ENCODE results near the gene ABHD17A. TPM values are rescaled to one million over a fixed set of nuclear protein-coding genes. Genes with fewer than 3 reads are reported as not detected.
A peak's percentile ranks its signal among the peaks of the same experiment; 100 is the strongest.

Gene ABHD17A
- total and polyA plus RNA-seq, 9 of the 15 experiments (the other 6 are each of a cell fraction or from before 2014, with no cell fraction given), result 0.04 to 135 (median 21.8) TPM; not detected in 1

DNA sequence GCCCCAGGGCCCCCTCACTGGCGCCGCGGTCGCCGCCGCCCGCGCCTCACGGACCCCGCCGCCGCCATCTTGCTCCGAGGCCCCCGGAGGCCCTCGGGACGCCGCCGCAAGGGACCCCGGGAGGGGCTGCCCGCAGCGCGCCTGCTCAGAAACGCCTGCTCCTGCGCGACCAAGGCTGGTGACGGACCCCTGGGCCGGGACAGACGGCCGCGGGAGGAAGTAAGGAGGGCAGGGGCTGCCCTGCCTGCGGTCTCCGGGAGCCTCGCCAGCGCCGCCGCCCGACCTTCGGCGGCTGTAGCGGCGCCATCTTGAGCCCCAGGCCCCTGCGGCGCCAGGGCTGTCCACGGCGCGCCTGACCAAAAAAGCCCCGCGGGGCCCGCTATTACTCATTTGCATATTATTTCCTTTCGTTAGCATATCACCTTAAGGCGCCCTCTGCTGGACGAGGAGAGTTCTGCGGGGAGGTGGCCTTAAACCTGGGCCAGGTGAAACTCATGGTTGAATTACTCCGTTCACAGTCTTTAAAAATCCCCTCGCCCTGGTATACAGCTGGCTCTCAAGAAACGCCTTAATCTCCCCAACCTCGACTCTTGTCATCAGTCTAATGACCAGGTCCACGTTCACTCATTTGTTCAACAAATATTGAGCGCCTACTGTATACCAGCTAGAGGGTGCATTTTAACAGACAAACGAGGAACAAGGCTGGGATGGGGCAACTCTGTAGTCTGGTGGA lies 36.7 kb downstream of the ABHD17A start, which contains the start of gene REXO1 (continued):
- 0 out of 4 replicates have a peak, but pooled peaks of 1 of the 2 experiments have one; percentile 11 for TF ChIP-seq RCOR1 (IDR thresholded peaks at IDR 0.05; ENCODE audit: borderline replicate concordance in 1 of 2, low read depth in 2 of 2, low read length in 2 of 2)
- TF ChIP-seq, protein P1, sequence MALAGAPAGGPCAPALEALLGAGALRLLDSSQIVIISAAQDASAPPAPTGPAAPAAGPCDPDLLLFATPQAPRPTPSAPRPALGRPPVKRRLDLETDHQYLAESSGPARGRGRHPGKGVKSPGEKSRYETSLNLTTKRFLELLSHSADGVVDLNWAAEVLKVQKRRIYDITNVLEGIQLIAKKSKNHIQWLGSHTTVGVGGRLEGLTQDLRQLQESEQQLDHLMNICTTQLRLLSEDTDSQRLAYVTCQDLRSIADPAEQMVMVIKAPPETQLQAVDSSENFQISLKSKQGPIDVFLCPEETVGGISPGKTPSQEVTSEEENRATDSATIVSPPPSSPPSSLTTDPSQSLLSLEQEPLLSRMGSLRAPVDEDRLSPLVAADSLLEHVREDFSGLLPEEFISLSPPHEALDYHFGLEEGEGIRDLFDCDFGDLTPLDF (CRISPR knock-in tag; IDR thresholded peaks at IDR 0.05), result no peak; the same call in 1 of the 2 replicates
- TF ChIP-seq MCM5 (IDR thresholded peaks at IDR 0.05; ENCODE audit: low read depth), result no peak
- 0 out of 2 replicates have a peak, but pooled peaks have one; percentile 31 for TF ChIP-seq JUND (IDR thresholded peaks at IDR 0.05; ENCODE audit: borderline replicate concordance, low read depth, low read length)
- no peak; the same call in 2 of the 3 replicates for TF ChIP-seq JUND (tag; IDR thresholded peaks at IDR 0.05; ENCODE audit: borderline replicate concordance, low read depth, low read length)
- no peak; the same call in 1 of the 2 replicates for TF ChIP-seq TARDBP (IDR thresholded peaks at IDR 0.05)
- TF ChIP-seq TEAD4 (IDR thresholded peaks at IDR 0.05; ENCODE audit: low read length), result no peak; the same call in 1 of the 2 replicates
- TF ChIP-seq TEAD4 (CRISPR knock-in tag; IDR thresholded peaks at IDR 0.05; ENCODE audit: borderline replicate concordance), result no peak
- no peak for TF ChIP-seq MED1 (CRISPR knock-in tag; IDR thresholded peaks at IDR 0.05; ENCODE audit: borderline replicate concordance)
- TF ChIP-seq, protein P2, sequence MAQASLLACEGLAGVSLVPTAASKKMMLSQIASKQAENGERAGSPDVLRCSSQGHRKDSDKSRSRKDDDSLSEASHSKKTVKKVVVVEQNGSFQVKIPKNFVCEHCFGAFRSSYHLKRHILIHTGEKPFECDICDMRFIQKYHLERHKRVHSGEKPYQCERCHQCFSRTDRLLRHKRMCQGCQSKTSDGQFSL (CRISPR knock-in tag; IDR thresholded peaks at IDR 0.05), result no peak
- TF ChIP-seq, protein P2 (tag; IDR thresholded peaks at IDR 0.05), result no peak
- TF ChIP-seq GTF2E2 (tag; IDR thresholded peaks at IDR 0.05), result peak; percentile 88; the same call in 1 of the 2 replicates
- TF ChIP-seq, protein P3, sequence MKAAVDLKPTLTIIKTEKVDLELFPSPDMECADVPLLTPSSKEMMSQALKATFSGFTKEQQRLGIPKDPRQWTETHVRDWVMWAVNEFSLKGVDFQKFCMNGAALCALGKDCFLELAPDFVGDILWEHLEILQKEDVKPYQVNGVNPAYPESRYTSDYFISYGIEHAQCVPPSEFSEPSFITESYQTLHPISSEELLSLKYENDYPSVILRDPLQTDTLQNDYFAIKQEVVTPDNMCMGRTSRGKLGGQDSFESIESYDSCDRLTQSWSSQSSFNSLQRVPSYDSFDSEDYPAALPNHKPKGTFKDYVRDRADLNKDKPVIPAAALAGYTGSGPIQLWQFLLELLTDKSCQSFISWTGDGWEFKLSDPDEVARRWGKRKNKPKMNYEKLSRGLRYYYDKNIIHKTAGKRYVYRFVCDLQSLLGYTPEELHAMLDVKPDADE (conservative IDR thresholded peaks at IDR 0.05; ENCODE audit: control insufficient read depth, low read depth, low read length), result peak; percentile 74; the same call in 1 of the 2 replicates
- TF ChIP-seq FOXK1 (CRISPR knock-in tag; IDR thresholded peaks at IDR 0.05; ENCODE audit: borderline replicate concordance), result no peak
- no peak for TF ChIP-seq TCF7L2 (IDR thresholded peaks at IDR 0.05; ENCODE audit: low read depth, low read length)
- no peak for TF ChIP-seq MAFF (IDR thresholded peaks at IDR 0.05; ENCODE audit: low read length)
- TF ChIP-seq ZNF444 (CRISPR knock-in tag; IDR thresholded peaks at IDR 0.05), result no peak
- TF ChIP-seq, protein P4, sequence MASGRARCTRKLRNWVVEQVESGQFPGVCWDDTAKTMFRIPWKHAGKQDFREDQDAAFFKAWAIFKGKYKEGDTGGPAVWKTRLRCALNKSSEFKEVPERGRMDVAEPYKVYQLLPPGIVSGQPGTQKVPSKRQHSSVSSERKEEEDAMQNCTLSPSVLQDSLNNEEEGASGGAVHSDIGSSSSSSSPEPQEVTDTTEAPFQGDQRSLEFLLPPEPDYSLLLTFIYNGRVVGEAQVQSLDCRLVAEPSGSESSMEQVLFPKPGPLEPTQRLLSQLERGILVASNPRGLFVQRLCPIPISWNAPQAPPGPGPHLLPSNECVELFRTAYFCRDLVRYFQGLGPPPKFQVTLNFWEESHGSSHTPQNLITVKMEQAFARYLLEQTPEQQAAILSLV (tag; IDR thresholded peaks at IDR 0.05), result no peak
- TF ChIP-seq, protein P5, sequence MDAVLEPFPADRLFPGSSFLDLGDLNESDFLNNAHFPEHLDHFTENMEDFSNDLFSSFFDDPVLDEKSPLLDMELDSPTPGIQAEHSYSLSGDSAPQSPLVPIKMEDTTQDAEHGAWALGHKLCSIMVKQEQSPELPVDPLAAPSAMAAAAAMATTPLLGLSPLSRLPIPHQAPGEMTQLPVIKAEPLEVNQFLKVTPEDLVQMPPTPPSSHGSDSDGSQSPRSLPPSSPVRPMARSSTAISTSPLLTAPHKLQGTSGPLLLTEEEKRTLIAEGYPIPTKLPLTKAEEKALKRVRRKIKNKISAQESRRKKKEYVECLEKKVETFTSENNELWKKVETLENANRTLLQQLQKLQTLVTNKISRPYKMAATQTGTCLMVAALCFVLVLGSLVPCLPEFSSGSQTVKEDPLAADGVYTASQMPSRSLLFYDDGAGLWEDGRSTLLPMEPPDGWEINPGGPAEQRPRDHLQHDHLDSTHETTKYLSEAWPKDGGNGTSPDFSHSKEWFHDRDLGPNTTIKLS (IDR thresholded peaks at IDR 0.05; ENCODE audit: borderline replicate concordance, low read depth), result no peak
- TF ChIP-seq ILK (tag; IDR thresholded peaks at IDR 0.05; ENCODE audit: borderline replicate concordance, low read depth), result no peak

Data from K562 (cell line).